Non-pigmented ciliary epithelial cell (primary cell): ENCODE results near the gene EBP.
"Not testable (repeated sequence)": the region's sequence is repeated elsewhere in the genome, so short reads cannot be mapped to it uniquely, and the experiment has no call there.

Experiments used
- DNase-seq: peaks from one replicate; pipeline ENCODE4 v3.0.0-alpha.2; 2010; ENCODE audit warnings: low read depth

Gene EBP

GRCh38 chrX:48493890-48494364 is 27.7 kb upstream of the EBP start:
- DNase-seq: no peak

- no peak for DNase-seq
These were observed 24.9 kb upstream of the EBP start for GRCh38 chrX:48496660-48497059.

GRCh38 chrX:48497871-48498270 is 23.7 kb upstream of the EBP start:
- DNase-seq: no peak

- no peak for DNase-seq
These were observed 23.2 kb upstream of the EBP start for GRCh38 chrX:48498374-48498809.

GRCh38 chrX:48504261-48504660 is 17.3 kb upstream of the EBP start:
- no peak for DNase-seq

DNA sequence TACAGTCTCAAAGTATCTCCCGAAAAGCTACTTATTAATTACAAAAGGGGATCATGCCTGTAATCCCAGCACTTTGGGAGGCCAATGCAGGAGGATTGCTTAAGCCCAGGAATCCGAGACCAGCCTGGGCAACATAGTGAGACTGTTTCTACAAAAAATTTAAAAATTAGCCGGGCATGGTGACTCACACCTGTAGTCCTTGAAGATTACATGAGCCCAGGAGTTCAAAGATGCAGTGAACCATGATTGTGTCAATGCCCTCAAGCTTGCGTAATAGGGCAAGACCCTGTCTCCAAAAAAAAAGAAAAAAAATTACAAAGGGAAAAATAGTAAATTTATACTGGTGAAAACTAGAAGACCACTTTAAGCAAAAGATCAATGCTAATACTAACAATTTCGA is 16.1 kb upstream of the EBP start:
- no peak for DNase-seq

- no peak for DNase-seq
These were observed 14.4 kb upstream of the EBP start for GRCh38 chrX:48507246-48507645.

GRCh38 chrX:48508400-48509244 is 13.0 kb upstream of the EBP start, which contains the start of gene PORCN:
TSS of gene PORCN (plus strand) at chrX:48508992. CDS start at chrX:48509821, 829 bp downstream.
- no peak for DNase-seq

DNA sequence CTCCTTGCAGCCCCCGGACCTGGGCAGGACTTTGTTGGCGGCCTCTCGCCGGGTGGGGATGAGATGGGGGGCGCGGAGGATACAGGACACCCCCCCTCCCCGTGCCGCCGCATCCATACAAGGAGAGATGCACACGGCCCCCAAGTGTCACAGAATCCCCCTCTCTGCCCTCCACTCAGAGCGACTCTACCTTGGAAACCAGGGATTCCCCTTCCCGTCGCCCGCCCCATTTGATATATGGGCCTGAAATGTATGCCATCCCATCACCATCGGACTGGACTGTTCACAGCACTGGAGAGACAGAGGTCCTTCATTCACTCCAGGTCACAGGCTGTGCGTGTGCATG is 12.4 kb upstream of the EBP start:
- no peak for DNase-seq

DNA sequence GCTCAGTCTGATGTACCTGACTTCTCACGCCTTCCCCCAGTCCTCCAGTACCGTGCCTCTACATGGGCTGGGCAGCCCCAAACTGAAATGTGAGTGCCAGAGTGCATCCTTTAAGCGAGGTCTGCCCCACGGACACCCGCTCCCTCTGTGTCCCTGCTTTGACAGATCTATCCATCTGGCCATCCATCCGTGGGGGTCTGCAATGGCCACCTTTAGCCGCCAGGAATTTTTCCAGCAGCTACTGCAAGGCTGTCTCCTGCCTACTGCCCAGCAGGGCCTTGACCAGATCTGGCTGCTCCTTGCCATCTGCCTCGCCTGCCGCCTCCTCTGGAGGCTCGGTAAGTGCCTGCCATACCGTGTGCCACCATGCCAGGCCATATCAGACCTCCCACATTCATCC is 12.0 kb upstream of the EBP start:
- DNase-seq: no peak

DNA sequence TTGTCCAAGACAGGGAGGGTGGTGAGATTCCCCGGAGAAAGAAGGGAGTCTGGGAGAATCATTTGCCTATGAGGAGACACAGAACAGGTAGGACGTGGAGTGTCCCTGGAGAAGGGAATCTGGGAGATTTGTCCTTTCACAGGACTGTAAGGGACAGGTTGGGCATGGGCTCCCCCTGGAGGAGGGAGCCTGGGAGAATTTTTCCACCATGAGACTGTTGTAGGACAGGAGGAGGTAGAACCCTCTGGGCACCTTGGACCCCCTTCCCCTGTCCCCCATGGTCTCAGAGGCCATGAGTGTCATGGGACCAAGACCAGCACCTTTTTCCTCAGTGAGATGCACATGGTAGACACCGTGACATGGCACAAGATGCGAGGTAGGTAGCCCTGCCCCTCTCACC is 10.0 kb upstream of the EBP start:
- no peak for DNase-seq

- no peak for DNase-seq
These were observed 9.2 kb upstream of the EBP start for GRCh38 chrX:48512371-48512935.

GRCh38 chrX:48513670-48514069 is 7.9 kb upstream of the EBP start:
- DNase-seq: no peak

DNA sequence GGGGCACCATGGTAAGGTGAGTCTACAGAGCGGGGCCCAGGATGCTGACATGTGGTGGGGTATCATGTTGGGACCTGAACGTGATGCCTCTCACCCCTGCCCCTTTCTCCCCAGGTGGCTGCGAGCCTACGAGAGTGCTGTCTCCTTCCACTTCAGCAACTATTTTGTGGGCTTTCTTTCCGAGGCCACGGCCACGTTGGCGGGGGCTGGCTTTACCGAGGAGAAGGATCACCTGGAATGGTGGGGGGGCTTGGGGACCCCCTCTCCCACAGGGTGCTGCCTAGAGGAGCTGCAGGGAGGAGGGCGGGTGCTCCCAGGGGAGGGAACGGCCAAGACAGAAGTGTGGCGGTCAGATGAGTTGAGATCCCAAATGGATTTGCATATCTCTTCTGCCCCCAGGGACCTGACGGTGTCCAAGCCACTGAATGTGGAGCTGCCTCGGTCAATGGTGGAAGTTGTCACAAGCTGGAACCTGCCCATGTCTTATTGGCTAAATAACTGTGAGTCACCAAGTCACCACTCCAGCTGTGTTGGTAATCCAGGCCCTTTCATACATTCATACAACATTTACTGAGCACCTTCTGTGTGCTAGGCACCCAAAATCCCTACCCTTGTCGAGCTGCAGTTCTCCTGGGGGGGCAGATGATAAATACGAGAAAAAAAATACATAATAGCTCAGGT is 7.3 kb upstream of the EBP start:
- DNase-seq: no peak

- DNase-seq: no peak
These were observed 6.6 kb upstream of the EBP start for GRCh38 chrX:48514868-48515460.

DNA sequence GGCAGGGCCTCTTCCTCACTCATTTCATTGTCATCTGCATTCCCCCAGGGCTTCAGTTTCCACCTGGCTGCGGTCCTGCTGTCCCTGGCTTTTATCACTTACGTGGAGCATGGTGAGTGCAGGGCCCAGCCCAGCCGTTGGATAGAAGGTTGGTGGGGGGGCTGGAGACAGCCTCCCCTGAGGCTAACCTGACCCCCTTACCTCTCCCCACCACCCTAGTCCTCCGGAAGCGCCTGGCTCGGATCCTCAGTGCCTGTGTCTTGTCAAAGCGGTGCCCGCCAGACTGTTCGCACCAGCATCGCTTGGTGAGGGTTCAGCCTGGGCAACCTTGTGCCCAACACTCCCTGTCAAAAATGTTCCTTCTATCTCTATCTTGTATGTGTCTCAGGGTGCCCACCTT is 5.8 kb upstream of the EBP start:
- DNase-seq: no peak

DNA sequence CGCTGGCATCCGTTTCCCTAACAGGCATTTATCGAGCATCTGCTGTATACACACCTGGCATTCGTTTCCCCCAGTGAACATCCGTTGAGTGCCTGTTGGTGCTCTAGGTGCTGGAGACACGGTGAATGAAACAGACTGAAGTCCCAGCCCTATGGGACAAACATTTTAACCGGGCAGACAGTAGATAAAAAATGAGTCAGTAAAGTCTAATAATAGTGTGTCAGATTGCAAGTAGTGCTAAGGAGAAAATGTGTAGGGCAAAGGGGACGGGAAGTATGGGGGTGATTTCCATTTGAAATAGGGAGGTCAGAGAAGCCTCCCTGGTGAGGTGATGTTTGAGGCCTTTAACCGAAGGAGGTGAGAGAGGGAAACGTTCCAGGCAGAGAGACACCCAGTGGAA is 5.3 kb upstream of the EBP start:
- DNase-seq: no peak

GRCh38 chrX:48516987-48517386 is 4.6 kb upstream of the EBP start:
- DNase-seq: no peak

DNA sequence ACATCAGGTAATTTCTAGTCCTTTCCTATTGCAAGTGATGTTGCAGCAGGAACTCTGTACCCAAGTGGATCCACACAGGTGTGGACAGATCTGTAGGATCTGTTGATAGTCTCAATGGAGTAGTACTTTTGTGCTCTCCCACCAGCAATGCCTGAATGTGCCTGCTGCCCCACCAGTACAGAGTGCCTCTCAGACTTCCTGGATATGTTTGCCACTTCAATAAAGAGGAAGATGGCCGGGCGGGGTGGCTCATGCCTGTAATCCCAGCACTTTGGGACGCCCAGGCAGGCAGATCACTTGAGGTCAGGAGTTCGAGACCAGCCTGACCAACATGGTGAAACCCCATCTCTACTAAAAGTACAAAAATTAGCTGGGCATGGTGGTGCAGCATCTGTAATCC is 2.1 kb upstream of the EBP start:
- DNase-seq: not testable (repeated sequence)

- DNase-seq: no peak
These were observed 1.2 kb upstream of the EBP start for GRCh38 chrX:48520455-48520854.

GRCh38 chrX:48520976-48521352 is 644 bp upstream of the EBP start:
- no peak for DNase-seq

- DNase-seq: no peak
These were observed 683 bp downstream of the EBP start for GRCh38 chrX:48522291-48522690.

GRCh38 chrX:48523682-48524081 is 2.1 kb downstream of the EBP start:
- no peak for DNase-seq
